CD14-positive monocyte (primary cell): Measurements from ENCODE around the gene AQP3. TPM values are rescaled to one million over a fixed set of nuclear protein-coding genes. Genes with fewer than 3 reads are reported as not detected.

ENCODE experiments used
- DNase-seq, 3 donors: peaks; one replicate each; pipeline ENCODE4 v3.0.0-alpha.2; 2011 to 2022
- H2AFZ ChIP-seq: 2 replicates; pipeline ENCODE4 v1.6.0; 2012; ENCODE audit warnings: mild to moderate bottlenecking, low read depth, low read length, inconsistent platforms; ENCODE audit not compliant: insufficient read depth, poor library complexity, severe bottlenecking
- H3K27ac ChIP-seq, 2 donors: 1 replicate in 1 of 2; 2 replicates in 1 of 2; pipeline ENCODE4 v1.5.1; 2012 to 2013; ENCODE audit warnings: low read length in 2 of 2, control low read depth in 1 of 2, inconsistent platforms in 1 of 2, low read depth in 1 of 2, mild to moderate bottlenecking in 1 of 2
- H3K27me3 ChIP-seq, 2 donors: one replicate each; pipeline versions ENCODE4 v1.6.0 to v1.6.1; 2011 to 2013; ENCODE audit warnings: low read length in 2 of 2; ENCODE audit not compliant: control insufficient read depth in 2 of 2, insufficient read depth in 2 of 2
- H3K36me3 ChIP-seq, 2 donors: replicated peaks in 1 of 2; 1 replicate in 1 of 2; 2 replicates in 1 of 2; pipeline versions ENCODE4 v1.5.1 to v1.6.1; 2012 to 2013; ENCODE audit warnings: low read length in 2 of 2, control low read depth in 1 of 2, inconsistent platforms in 1 of 2, mild to moderate bottlenecking in 1 of 2; ENCODE audit not compliant: insufficient read depth in 2 of 2, control insufficient read depth in 1 of 2
- H3K4me1 ChIP-seq, 2 donors: 1 replicate in 1 of 2; 2 replicates in 1 of 2; pipeline versions ENCODE4 v1.5.1 to v1.6.1; 2012 to 2013; ENCODE audit warnings: low read length in 2 of 2, control low read depth in 1 of 2, inconsistent platforms in 1 of 2, mild to moderate bottlenecking in 1 of 2, moderate library complexity in 1 of 2; ENCODE audit not compliant: insufficient read depth in 2 of 2, control insufficient read depth in 1 of 2
- H3K4me2 ChIP-seq: replicated peaks from 2 replicates; pipeline ENCODE3; 2012; ENCODE audit warnings: low read length, moderate library complexity, mild to moderate bottlenecking; ENCODE audit not compliant: poor library complexity, severe bottlenecking; ENCODE audit errors: extremely low read depth
- H3K4me3 ChIP-seq, 3 experiments: fragments of 200-600 bp in 1 of 3; sonication (generic) in 1 of 3; replicated peaks in 1 of 3; 1 replicate in 2 of 3; 2 replicates in 1 of 3; pipeline ENCODE4 v1.5.1; 2011 to 2013; ENCODE audit warnings: low read length in 3 of 3, mild to moderate bottlenecking in 3 of 3, control low read depth in 2 of 3, low read depth in 2 of 3, inconsistent platforms in 1 of 3, moderate library complexity in 1 of 3
- H3K79me2 ChIP-seq: 2 replicates; pipeline ENCODE4 v1.6.0; 2012; ENCODE audit warnings: mild to moderate bottlenecking, control low read depth, inconsistent platforms, low read length, moderate library complexity; ENCODE audit not compliant: insufficient read depth
- H3K9ac ChIP-seq: 2 replicates; pipeline ENCODE4 v1.6.0; 2017; ENCODE audit warnings: low read length, mild to moderate bottlenecking; ENCODE audit not compliant: insufficient read depth, poor library complexity, severe bottlenecking
- H3K9me3 ChIP-seq, 2 donors: replicated peaks in 1 of 2; 1 replicate in 1 of 2; 2 replicates in 1 of 2; pipeline versions ENCODE4 v1.5.1 to v1.6.1; 2012 to 2013; ENCODE audit warnings: low read length in 2 of 2, control low read depth in 1 of 2; ENCODE audit not compliant: control insufficient read depth in 1 of 2, insufficient read depth in 1 of 2
- H4K20me1 ChIP-seq: 2 replicates; pipeline ENCODE4 v1.6.0; 2012; ENCODE audit warnings: mild to moderate bottlenecking, low read length, control low read depth, moderate library complexity; ENCODE audit not compliant: insufficient read depth
- H3K27ac Mint-ChIP-seq, 7 donors: one replicate each; pipeline ENCODE4 v1.8.0; 2020; ENCODE audit warnings: mild to moderate bottlenecking in 7 of 7, mixed read lengths in 7 of 7, moderate library complexity in 6 of 7, inconsistent platforms in 2 of 7
- H3K27me3 Mint-ChIP-seq, 3 donors: one replicate each; pipeline ENCODE4 v1.8.0; 2021 to 2022; ENCODE audit warnings: low read depth in 3 of 3, mild to moderate bottlenecking in 3 of 3, mixed read lengths in 3 of 3, moderate library complexity in 3 of 3, inconsistent platforms in 1 of 3
- H3K36me3 Mint-ChIP-seq, 2 donors: one replicate each; pipeline ENCODE4 v1.8.0; 2020; ENCODE audit warnings: mixed read lengths in 2 of 2, inconsistent platforms in 1 of 2, mild to moderate bottlenecking in 1 of 2
- H3K4me1 Mint-ChIP-seq: one replicate; pipeline ENCODE4 v1.8.0; 2020; ENCODE audit warnings: mild to moderate bottlenecking, mixed read lengths
- H3K4me3 Mint-ChIP-seq, 2 donors: one replicate each; pipeline ENCODE4 v1.8.0; 2020; ENCODE audit warnings: mild to moderate bottlenecking in 2 of 2, mixed read lengths in 2 of 2, moderate library complexity in 1 of 2
- H3K9me3 Mint-ChIP-seq, 7 donors: one replicate each; pipeline ENCODE4 v1.8.0; 2020 to 2022; ENCODE audit warnings: mixed read lengths in 7 of 7, mild to moderate bottlenecking in 6 of 7, moderate library complexity in 6 of 7, inconsistent platforms in 2 of 7
- CTCF ChIP-seq: fragments of 200-600 bp; IDR thresholded peaks from one replicate; pipeline ENCODE4 v1.8.0; 2022; ENCODE audit warnings: antibody characterized with exemption, mild to moderate bottlenecking
- WGBS: methylation state at CpG from one replicate; pipeline ENCODE4 v1.1.5; 2013; ENCODE audit warnings: missing lambda C conversion rate; ENCODE audit not compliant: insufficient coverage; 5-methylcytosine and 5-hydroxymethylcytosine counted together
- intact Hi-C, 2 donors: fragments of 100-400 bp; cut with micrococcal nuclease; formaldehyde crosslinking; loops; one replicate each; pipeline versions ENCODE4 v1.15.0 to v1.15.1; 2023
- polyA plus RNA-seq, 3 donors: library from polyadenylated mRNA; depleted of rRNA in 1 of 3; unstranded in 2 of 3; stranded (reverse) in 1 of 3; fragments of 300-500 nt in 2 of 3; fragments of >200 nt in 1 of 3; fragmentation: Illumina TruSeq in 2 of 3; gene quantifications; 1 replicate in 2 of 3; 2 replicates in 1 of 3; pipeline ENCODE4 v1.2.3, GENCODE V29; 2012 to 2021

Gene AQP3
- polyA plus RNA-seq, 3 donors, result 0.39 to 0.70 (median 0.63) TPM

- H3K4me3 ChIP-seq, result no peak overlapping the region
- H3K27me3 Mint-ChIP-seq, result peaks cover 6 to 8% (median 7%) of the 10 kb centered on the region in 3 donors
- H3K9me3 Mint-ChIP-seq, result peaks cover 0 to 2% (median 0%) of the 10 kb centered on the region in 7 donors
- no peak overlapping the region for H3K4me2 ChIP-seq
- no peaks in the 10 kb centered on the region for H4K20me1 ChIP-seq
- H3K9ac ChIP-seq, result no peak overlapping the region
- H3K27ac ChIP-seq, result no peak overlapping the region
- H3K4me1 ChIP-seq, result no peaks in the 10 kb centered on the region
- H3K36me3 Mint-ChIP-seq, result no peaks in the 10 kb centered on the region
- peaks cover 2% of the 10 kb centered on the region for H3K4me1 Mint-ChIP-seq
- no peak overlapping the region for H2AFZ ChIP-seq
- no peaks in the 10 kb centered on the region for H3K79me2 ChIP-seq
- intact Hi-C loops, result no loop called here
- 100% methylated on average over 1 of the region's 3 CpGs for WGBS
- no peak overlapping the region for H3K27ac Mint-ChIP-seq
- H3K27me3 ChIP-seq, result peaks cover 0 to 2% of the 10 kb centered on the region in 2 donors
- no peaks in the 10 kb centered on the region for H3K9me3 ChIP-seq
- DNase-seq, result no peak
- H3K4me3 Mint-ChIP-seq, result no peak overlapping the region
- H3K36me3 ChIP-seq, result no peaks in the 10 kb centered on the region
- TF ChIP-seq CTCF, result no peak
Observed at GRCh38 chr9:33453286-33453860, 6.0 kb upstream of the AQP3 start.

- H2AFZ ChIP-seq, result no peak overlapping the region
Observed at GRCh38 chr9:33452828-33453271, 5.5 kb upstream of the AQP3 start.

More at GRCh38 chr9:33452828-33453271, 5.5 kb upstream of the AQP3 start:
- no peaks in the 10 kb centered on the region for H3K79me2 ChIP-seq
- peaks cover 10 to 13% (median 11%) of the 10 kb centered on the region in 3 donors for H3K27me3 Mint-ChIP-seq
- H3K4me2 ChIP-seq, result no peak overlapping the region
- H3K27ac Mint-ChIP-seq, result no peak overlapping the region
- H3K36me3 ChIP-seq, result no peaks in the 10 kb centered on the region
- peaks cover 3 to 7% of the 10 kb centered on the region in 2 donors for H3K27me3 ChIP-seq
- peaks cover 4% of the 10 kb centered on the region for H3K4me1 Mint-ChIP-seq
- no peak overlapping the region for H3K27ac ChIP-seq
- no peaks in the 10 kb centered on the region for H4K20me1 ChIP-seq
- peak; percentile 72 for TF ChIP-seq CTCF
- 36% methylated on average over 6 of the region's 7 CpGs for WGBS
- H3K9ac ChIP-seq, result no peak overlapping the region
- no peak overlapping the region for H3K4me3 Mint-ChIP-seq
- DNase-seq, result peak in 2 of 3 donors; percentile 21 to 46
- peaks cover 0 to 5% (median 0%) of the 10 kb centered on the region in 7 donors for H3K9me3 Mint-ChIP-seq
- peaks cover 1 to 3% of the 10 kb centered on the region in 2 donors for H3K4me1 ChIP-seq
- no peaks in the 10 kb centered on the region for H3K9me3 ChIP-seq
- H3K36me3 Mint-ChIP-seq, result no peaks in the 10 kb centered on the region
- intact Hi-C loops, result no loop called here
- H3K4me3 ChIP-seq, result no peak overlapping the region
